Endothelial cell (in vitro differentiated cells): Measurements from ENCODE around the gene NXPH2. TPM values are rescaled to one million over a fixed set of nuclear protein-coding genes. Genes with fewer than 3 reads are reported as not detected.

Source experiments
- DNase-seq: peaks from one replicate; pipeline ENCODE4 v3.0.0; 2021; ENCODE audit warnings: low spot score
- H3K27ac Mint-ChIP-seq: one replicate; pipeline ENCODE4 v1.8.0; 2021; ENCODE audit warnings: mixed read lengths, inconsistent platforms; ENCODE audit not compliant: unreplicated experiment
- H3K27me3 Mint-ChIP-seq: one replicate; pipeline ENCODE4 v1.8.0; 2021; ENCODE audit warnings: mild to moderate bottlenecking, moderate library complexity, mixed read lengths, inconsistent platforms; ENCODE audit not compliant: unreplicated experiment
- H3K36me3 Mint-ChIP-seq: one replicate; pipeline ENCODE4 v1.8.0; 2021; ENCODE audit warnings: mild to moderate bottlenecking, low read depth, mixed read lengths, inconsistent platforms; ENCODE audit not compliant: unreplicated experiment
- H3K4me1 Mint-ChIP-seq: one replicate; pipeline ENCODE4 v1.8.0; 2021; ENCODE audit warnings: mild to moderate bottlenecking, mixed read lengths, inconsistent platforms; ENCODE audit not compliant: unreplicated experiment
- H3K4me3 Mint-ChIP-seq: one replicate; pipeline ENCODE4 v1.8.0; 2021; ENCODE audit warnings: mild to moderate bottlenecking, mixed read lengths, inconsistent platforms; ENCODE audit not compliant: unreplicated experiment
- H3K9me3 Mint-ChIP-seq: one replicate; pipeline ENCODE4 v1.8.0; 2021; ENCODE audit warnings: mixed read lengths, inconsistent platforms; ENCODE audit not compliant: unreplicated experiment
- CTCF ChIP-seq: fragments of 200-600 bp; sonication (generic); IDR thresholded peaks from one replicate; pipeline ENCODE4 v1.5.0; 2021; ENCODE audit warnings: antibody characterized with exemption; ENCODE audit not compliant: unreplicated experiment
- total RNA-seq: library from RNA; stranded (reverse); fragmentation: NEBNext Ultra II Directional; extraction: Animal tissue kit (Norgen Biotek cat#: 25700); gene quantifications from one replicate; pipeline ENCODE4 v1.2.1, GENCODE V29; 2021; ENCODE audit not compliant: unreplicated experiment

NXPH2 gene
- total RNA-seq, 1 donor from 2014 or later = 3.4 TPM

- Mint-ChIP-seq H3K4me1 (no peaks in the 10 kb centered on the region), H3K27me3 (peaks cover 2% of the 10 kb centered on the region), H3K36me3 (no peaks in the 10 kb centered on the region), H3K4me3 (no peak overlapping the region), H3K27ac (no peak overlapping the region), H3K9me3 (no peaks in the 10 kb centered on the region)
- no peak for DNase-seq
- TF ChIP-seq CTCF = no peak
Measured at GRCh38 chr2:138626148-138626547, 154.0 kb downstream of the NXPH2 start.

GRCh38 chr2:138622613-138623012 lies 157.6 kb downstream of the NXPH2 start:
- no peak for DNase-seq
- H3K36me3 Mint-ChIP-seq = no peaks in the 10 kb centered on the region
- H3K9me3 Mint-ChIP-seq = no peaks in the 10 kb centered on the region
- H3K27ac Mint-ChIP-seq = no peak overlapping the region
- H3K4me1 Mint-ChIP-seq = no peaks in the 10 kb centered on the region
- peaks cover 2% of the 10 kb centered on the region for H3K27me3 Mint-ChIP-seq
- no peak overlapping the region for H3K4me3 Mint-ChIP-seq
- TF ChIP-seq CTCF = no peak

GRCh38 chr2:138621139-138621538 lies 159.1 kb downstream of the NXPH2 start:
- H3K36me3 Mint-ChIP-seq = no peaks in the 10 kb centered on the region
- no peak for TF ChIP-seq CTCF

GRCh38 chr2:138620431-138620830 lies 159.8 kb downstream of the NXPH2 start:
- Mint-ChIP-seq H3K36me3 (no peaks in the 10 kb centered on the region), H3K27ac (no peak overlapping the region), H3K4me1 (no peaks in the 10 kb centered on the region), H3K9me3 (no peaks in the 10 kb centered on the region), H3K4me3 (no peak overlapping the region), H3K27me3 (no peaks in the 10 kb centered on the region)
- TF ChIP-seq CTCF = no peak
- no peak for DNase-seq

More at GRCh38 chr2:138621139-138621538, 159.1 kb downstream of the NXPH2 start:
- no peaks in the 10 kb centered on the region for H3K4me1 Mint-ChIP-seq
- H3K27ac Mint-ChIP-seq = no peak overlapping the region
- no peak overlapping the region for H3K4me3 Mint-ChIP-seq
- H3K27me3 Mint-ChIP-seq = no peaks in the 10 kb centered on the region
- DNase-seq = no peak
- H3K9me3 Mint-ChIP-seq = no peaks in the 10 kb centered on the region
